KMS-11 (cell line): Measurements from ENCODE around the gene DCTN4.

ENCODE experiments used
- H2AFZ ChIP-seq: fragments of 200-600 bp; sonication (generic); 2 replicates; pipeline ENCODE4 v1.6.1; 2016; ENCODE audit warnings: antibody characterized with exemption, mixed run types, low read depth
- H3K27ac ChIP-seq: fragments of 200-600 bp; sonication (generic); 2 replicates; pipeline ENCODE4 v1.6.1; 2016; ENCODE audit warnings: mild to moderate bottlenecking, mixed run types
- H3K27me3 ChIP-seq: fragments of 200-600 bp; sonication (generic); 2 replicates; pipeline ENCODE4 v1.6.1; 2017; ENCODE audit warnings: mild to moderate bottlenecking, low read depth, mixed run types, moderate library complexity; ENCODE audit not compliant: insufficient read depth
- H3K36me3 ChIP-seq: fragments of 200-600 bp; sonication (generic); 2 replicates; pipeline ENCODE4 v1.6.1; 2017; ENCODE audit warnings: mild to moderate bottlenecking, mixed run types; ENCODE audit not compliant: insufficient read depth
- H3K4me1 ChIP-seq: fragments of 200-600 bp; sonication (generic); 2 replicates; pipeline ENCODE4 v1.6.1; 2016; ENCODE audit warnings: mild to moderate bottlenecking, low read depth, mixed run types; ENCODE audit not compliant: poor library complexity, severe bottlenecking
- H3K4me2 ChIP-seq: fragments of 200-600 bp; sonication (generic); 2 replicates; pipeline ENCODE4 v1.7.0; 2016; ENCODE audit warnings: mild to moderate bottlenecking, mixed run types
- H3K4me3 ChIP-seq: fragments of 200-600 bp; sonication (generic); IDR thresholded peaks from 2 replicates; pipeline ENCODE4 v1.6.1; 2017; ENCODE audit warnings: low read depth, low read length, mixed read lengths; ENCODE audit not compliant: insufficient read depth
- H3K79me2 ChIP-seq: fragments of 200-600 bp; sonication (generic); 2 replicates; pipeline ENCODE4 v1.6.1; 2016; ENCODE audit warnings: low read depth, mixed run types; ENCODE audit not compliant: insufficient read depth
- H3K9ac ChIP-seq: fragments of 200-600 bp; sonication (generic); 2 replicates; pipeline ENCODE4 v1.6.1; 2016; ENCODE audit warnings: mild to moderate bottlenecking, mixed run types
- H4K20me1 ChIP-seq: fragments of 200-600 bp; sonication (generic); 2 replicates; pipeline ENCODE4 v1.6.1; 2016; ENCODE audit warnings: mild to moderate bottlenecking, mixed run types; ENCODE audit not compliant: insufficient read depth
- TF ChIP-seq, protein P1 (sequence below): fragments of 200-600 bp; sonication (generic); conservative IDR thresholded peaks from 2 replicates; pipeline ENCODE4 v1.6.1; 2017; ENCODE audit warnings: low read depth, mild to moderate bottlenecking, antibody characterized with exemption, low read length, moderate library complexity, mixed read lengths

Gene DCTN4

DNA sequence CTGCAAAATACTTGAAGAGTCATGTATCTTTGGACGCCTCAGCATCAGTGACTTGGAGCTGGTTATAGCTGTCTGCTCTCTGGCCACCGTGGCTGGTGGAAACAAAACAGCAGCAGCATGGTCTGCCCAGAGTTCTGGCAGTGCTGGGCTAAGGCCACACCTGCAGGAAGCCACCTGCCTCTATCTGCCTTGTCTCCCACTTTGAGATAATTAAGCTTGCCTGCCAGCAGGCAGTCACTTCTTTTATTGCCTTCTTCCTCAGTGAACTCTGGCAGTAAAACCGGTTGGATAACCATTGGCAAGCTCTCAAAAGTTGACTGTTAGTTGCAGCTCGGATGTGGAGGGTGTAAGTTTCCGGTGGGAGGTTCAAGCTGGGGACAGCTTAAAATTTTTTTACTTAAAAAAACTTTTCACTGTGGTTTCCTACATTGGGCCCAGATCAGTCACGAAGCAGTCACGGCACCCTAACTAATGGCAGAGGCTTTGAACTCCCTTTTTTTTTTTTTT lies 24.7 kb upstream of the DCTN4 start:
- TF ChIP-seq, protein P1, sequence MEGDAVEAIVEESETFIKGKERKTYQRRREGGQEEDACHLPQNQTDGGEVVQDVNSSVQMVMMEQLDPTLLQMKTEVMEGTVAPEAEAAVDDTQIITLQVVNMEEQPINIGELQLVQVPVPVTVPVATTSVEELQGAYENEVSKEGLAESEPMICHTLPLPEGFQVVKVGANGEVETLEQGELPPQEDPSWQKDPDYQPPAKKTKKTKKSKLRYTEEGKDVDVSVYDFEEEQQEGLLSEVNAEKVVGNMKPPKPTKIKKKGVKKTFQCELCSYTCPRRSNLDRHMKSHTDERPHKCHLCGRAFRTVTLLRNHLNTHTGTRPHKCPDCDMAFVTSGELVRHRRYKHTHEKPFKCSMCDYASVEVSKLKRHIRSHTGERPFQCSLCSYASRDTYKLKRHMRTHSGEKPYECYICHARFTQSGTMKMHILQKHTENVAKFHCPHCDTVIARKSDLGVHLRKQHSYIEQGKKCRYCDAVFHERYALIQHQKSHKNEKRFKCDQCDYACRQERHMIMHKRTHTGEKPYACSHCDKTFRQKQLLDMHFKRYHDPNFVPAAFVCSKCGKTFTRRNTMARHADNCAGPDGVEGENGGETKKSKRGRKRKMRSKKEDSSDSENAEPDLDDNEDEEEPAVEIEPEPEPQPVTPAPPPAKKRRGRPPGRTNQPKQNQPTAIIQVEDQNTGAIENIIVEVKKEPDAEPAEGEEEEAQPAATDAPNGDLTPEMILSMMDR: no peak
- no peaks in the 10 kb centered on the region for H3K36me3 ChIP-seq
- no peak overlapping the region for H3K9ac ChIP-seq
- no peaks in the 10 kb centered on the region for H3K4me1 ChIP-seq
- H3K27me3 ChIP-seq: no peaks in the 10 kb centered on the region
- H4K20me1 ChIP-seq: no peaks in the 10 kb centered on the region
- no peak overlapping the region for H2AFZ ChIP-seq
- no peak overlapping the region for H3K27ac ChIP-seq
- H3K4me2 ChIP-seq: no peak overlapping the region
- H3K79me2 ChIP-seq: no peaks in the 10 kb centered on the region
- H3K4me3 ChIP-seq: no peak overlapping the region

DNA sequence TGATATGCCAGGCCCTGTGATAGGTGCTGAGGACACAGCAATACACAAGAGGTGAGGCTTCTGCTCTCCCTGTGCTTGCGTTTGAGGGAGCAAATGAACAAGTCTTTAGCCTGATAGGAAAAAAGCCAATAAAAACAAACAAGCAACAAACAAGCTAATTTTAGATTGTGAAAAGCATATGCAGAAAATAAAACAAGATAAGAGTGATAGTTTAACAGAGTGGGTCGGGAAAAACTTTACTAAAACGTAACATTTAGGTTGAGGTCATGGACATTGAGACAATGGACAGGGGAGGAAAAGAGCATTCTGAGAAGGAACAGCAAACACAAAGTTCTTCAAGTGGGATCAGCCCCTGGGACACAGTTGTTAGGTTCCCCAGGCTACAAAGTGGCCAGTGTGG lies 24.0 kb upstream of the DCTN4 start:
- H3K4me1 ChIP-seq: no peaks in the 10 kb centered on the region
- no peak overlapping the region for H2AFZ ChIP-seq
- H3K36me3 ChIP-seq: no peaks in the 10 kb centered on the region
- no peaks in the 10 kb centered on the region for H3K27me3 ChIP-seq
- no peaks in the 10 kb centered on the region for H3K79me2 ChIP-seq
- no peaks in the 10 kb centered on the region for H4K20me1 ChIP-seq
- H3K27ac ChIP-seq: no peak overlapping the region
- TF ChIP-seq, protein P1: no peak
- no peak overlapping the region for H3K9ac ChIP-seq
- H3K4me3 ChIP-seq: no peak overlapping the region
- no peak overlapping the region for H3K4me2 ChIP-seq

DNA sequence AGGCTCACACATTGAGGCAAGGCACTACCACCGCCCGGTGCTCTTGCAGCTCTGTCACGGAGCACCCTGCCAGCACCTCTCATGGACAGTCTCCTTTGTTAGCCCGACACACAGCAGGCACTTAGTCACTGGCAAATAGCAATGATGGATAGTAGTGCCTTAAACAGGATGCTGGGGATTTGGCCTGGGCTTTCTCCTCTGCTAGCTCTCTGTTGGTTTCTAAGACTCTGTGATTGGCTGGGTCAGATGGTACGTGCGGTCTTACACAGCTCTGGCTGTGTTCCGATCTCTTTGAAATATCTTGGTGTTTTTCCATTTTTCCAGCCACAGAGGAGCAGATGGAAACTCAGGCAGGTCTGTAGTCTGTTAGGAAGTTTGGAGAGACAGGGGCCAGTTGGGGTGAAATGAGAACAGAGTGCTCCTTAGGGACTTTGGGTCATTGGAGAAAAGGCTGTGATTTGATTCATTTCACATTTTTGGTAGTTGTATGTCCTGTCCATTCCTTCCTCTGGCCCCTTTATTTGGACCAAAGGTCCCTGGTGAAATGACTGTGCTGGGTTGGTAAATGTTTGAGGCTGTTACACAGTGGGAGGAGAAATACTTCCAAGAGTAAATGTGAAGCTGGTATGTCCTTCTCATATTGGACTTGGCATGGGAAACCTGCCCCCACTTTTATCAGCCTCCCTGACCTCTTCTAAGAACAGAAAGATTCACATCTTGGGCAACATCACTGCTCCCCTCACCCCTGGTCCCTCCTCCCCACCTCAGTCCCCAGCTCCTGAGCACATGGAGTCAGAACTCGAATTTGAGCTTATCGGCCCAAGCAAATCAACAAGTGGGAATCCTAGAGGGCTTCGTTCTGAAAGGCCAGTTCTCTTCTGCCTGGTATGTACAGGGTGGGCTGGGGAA lies 23.1 kb upstream of the DCTN4 start:
- H3K4me1 ChIP-seq: no peaks in the 10 kb centered on the region
- H3K9ac ChIP-seq: no peak overlapping the region
- no peak overlapping the region for H3K27ac ChIP-seq
- H3K79me2 ChIP-seq: no peaks in the 10 kb centered on the region
- no peaks in the 10 kb centered on the region for H3K27me3 ChIP-seq
- no peaks in the 10 kb centered on the region for H3K36me3 ChIP-seq
- TF ChIP-seq, protein P1: no peak
- H3K4me2 ChIP-seq: no peak overlapping the region
- H4K20me1 ChIP-seq: no peaks in the 10 kb centered on the region
- H3K4me3 ChIP-seq: no peak overlapping the region
- no peak overlapping the region for H2AFZ ChIP-seq

DNA sequence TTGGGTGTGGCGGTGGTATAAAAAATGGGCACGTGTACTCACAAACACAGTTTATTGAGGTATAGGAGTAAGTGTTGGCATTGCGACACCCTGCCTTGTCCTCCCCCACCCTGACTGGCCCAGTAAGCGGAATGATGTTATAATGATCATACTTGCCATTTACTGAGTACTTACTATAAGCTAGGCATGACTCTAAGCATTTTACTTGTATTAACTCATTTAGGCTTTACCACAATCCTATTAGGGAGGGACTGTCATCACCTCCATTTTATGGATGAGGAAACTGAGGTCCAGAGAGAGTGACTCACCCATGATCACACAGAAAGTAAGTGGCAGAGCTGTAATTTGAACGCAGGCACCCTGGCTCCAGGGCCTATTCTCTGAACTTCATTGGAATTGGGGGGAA lies 22.0 kb upstream of the DCTN4 start:
- Histone ChIP-seq H3K4me2 (no peak overlapping the region), H3K27me3 (no peaks in the 10 kb centered on the region), H3K27ac (no peak overlapping the region), H3K9ac (no peak overlapping the region), H3K4me3 (no peak overlapping the region), H3K4me1 (no peaks in the 10 kb centered on the region), H4K20me1 (no peaks in the 10 kb centered on the region), H3K79me2 (no peaks in the 10 kb centered on the region), H2AFZ (no peak overlapping the region), H3K36me3 (no peaks in the 10 kb centered on the region)
- TF ChIP-seq, protein P1: no peak
